Measurements from ENCODE around the gene RNASET2. TPM values are rescaled to one million over a fixed set of nuclear protein-coding genes. Genes with fewer than 3 reads are reported as not detected.
A peak's percentile ranks its signal among the peaks of the same experiment; 100 is the strongest.

Gene RNASET2
- total RNA-seq (2022) (65.2 and 70.2 TPM in 2 replicates), Bru-seq, nascent RNA (percentile 61 among the genes with signal in this experiment), BruChase-seq, experiment 1, labeled RNA remaining after a 6-hour chase (percentile 85 among the genes with signal in this experiment), BruChase-seq, experiment 2, labeled RNA remaining after a 2-hour chase (percentile 86 among the genes with signal in this experiment)
- long read RNA-seq, transcript RNASET2-210 (9 exons, 1,375 nt): major isoform, 105 of 125 reads
- long read RNA-seq, partial matches to known transcripts: 1 of 125 reads
- long read RNA-seq, other reads (novel, unspliced or antisense): 15 of 125 reads

DNA sequence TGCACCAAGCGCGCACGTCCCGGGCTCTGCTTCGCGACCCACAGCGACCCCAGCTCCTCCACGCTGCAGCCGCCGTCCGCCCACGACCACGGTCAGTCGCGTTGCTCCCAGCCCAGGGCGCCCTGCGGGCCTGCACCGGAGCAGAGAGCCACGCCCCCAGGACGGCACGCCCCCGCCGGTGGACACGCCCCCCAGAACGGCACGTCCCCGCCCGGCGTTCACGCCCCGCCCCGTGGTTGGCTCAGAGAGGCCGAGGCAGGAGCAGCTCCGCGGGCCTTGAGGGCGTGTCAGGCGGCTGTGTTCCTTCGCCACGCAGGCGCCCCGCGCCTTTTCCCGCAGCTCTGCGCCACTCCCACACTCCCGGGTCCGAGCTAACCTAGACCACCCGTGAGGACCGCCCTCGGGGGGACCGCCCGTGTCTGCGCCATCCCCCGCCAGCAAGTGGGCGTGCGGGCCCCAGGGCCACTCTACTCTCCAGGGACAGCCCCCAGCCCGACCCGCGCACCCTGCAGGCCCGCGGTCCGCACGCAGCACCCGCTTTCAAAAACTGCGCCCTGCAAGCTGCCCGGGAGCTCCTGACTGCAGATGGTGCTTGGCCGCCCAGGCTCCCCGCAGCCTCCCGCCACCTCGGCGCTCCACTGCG lies at the start of gene RNASET2:
TSS of gene RNASET2 (minus strand) at position 107 of the 643 bp plus-strand sequence. CDS start 368 bp downstream, outside the sequence.
- DNase-seq: peak; percentile 99
- intact Hi-C loops (cut with micrococcal nuclease; ENCODE audit: unreplicated experiment): loop anchor here (5.0 kb wide), 1 partner anchor 41 kb away; the partner anchor contains the start of gene CEP43
- peaks cover 50% of the 10 kb centered on the region for H3K36me3 Mint-ChIP-seq (ENCODE audit: insufficient read depth, unreplicated experiment)
- H3K4me3 Mint-ChIP-seq (ENCODE audit: low read depth, unreplicated experiment): peak within 1 kb of the TSS; percentile 89
- TF ChIP-seq, protein P1, sequence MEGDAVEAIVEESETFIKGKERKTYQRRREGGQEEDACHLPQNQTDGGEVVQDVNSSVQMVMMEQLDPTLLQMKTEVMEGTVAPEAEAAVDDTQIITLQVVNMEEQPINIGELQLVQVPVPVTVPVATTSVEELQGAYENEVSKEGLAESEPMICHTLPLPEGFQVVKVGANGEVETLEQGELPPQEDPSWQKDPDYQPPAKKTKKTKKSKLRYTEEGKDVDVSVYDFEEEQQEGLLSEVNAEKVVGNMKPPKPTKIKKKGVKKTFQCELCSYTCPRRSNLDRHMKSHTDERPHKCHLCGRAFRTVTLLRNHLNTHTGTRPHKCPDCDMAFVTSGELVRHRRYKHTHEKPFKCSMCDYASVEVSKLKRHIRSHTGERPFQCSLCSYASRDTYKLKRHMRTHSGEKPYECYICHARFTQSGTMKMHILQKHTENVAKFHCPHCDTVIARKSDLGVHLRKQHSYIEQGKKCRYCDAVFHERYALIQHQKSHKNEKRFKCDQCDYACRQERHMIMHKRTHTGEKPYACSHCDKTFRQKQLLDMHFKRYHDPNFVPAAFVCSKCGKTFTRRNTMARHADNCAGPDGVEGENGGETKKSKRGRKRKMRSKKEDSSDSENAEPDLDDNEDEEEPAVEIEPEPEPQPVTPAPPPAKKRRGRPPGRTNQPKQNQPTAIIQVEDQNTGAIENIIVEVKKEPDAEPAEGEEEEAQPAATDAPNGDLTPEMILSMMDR (IDR thresholded peaks at IDR 0.05; ENCODE audit: unreplicated experiment): no peak
- H3K27ac Mint-ChIP-seq (ENCODE audit: unreplicated experiment): peak within 1 kb of the TSS; percentile 70
- no peaks in the 10 kb centered on the region for H3K27me3 Mint-ChIP-seq (ENCODE audit: unreplicated experiment)
- CTCF ChIA-PET: interaction anchor here (1.1 to 1.2 kb wide), 2 partner anchors 33 to 415 kb away, joined by 4 read pairs; no protein-coding TSS in a partner anchor
- peaks cover 36% of the 10 kb centered on the region for H3K4me1 Mint-ChIP-seq (ENCODE audit: low read depth, unreplicated experiment)
- BruUV-seq (replicated peaks): no TSS peak
- no peaks in the 10 kb centered on the region for H3K9me3 Mint-ChIP-seq (ENCODE audit: low read depth, unreplicated experiment)

- H3K27me3 Mint-ChIP-seq (ENCODE audit: unreplicated experiment): no peaks in the 10 kb centered on the region
- peaks cover 19% of the 10 kb centered on the region for H3K36me3 Mint-ChIP-seq (ENCODE audit: insufficient read depth, unreplicated experiment)
- no TSS peak for BruUV-seq (replicated peaks)
- peaks cover 35% of the 10 kb centered on the region for H3K4me1 Mint-ChIP-seq (ENCODE audit: low read depth, unreplicated experiment)
- no peak for DNase-seq
- CTCF ChIA-PET: interaction anchor here (0.8 kb wide), 1 partner anchor 16 kb away, joined by 3 read pairs; no protein-coding TSS in a partner anchor
- intact Hi-C loops (cut with micrococcal nuclease; ENCODE audit: unreplicated experiment): no loop called here
- H3K9me3 Mint-ChIP-seq (ENCODE audit: low read depth, unreplicated experiment): no peaks in the 10 kb centered on the region
- no peak overlapping the region for H3K27ac Mint-ChIP-seq (ENCODE audit: unreplicated experiment)
- no peak overlapping the region for H3K4me3 Mint-ChIP-seq (ENCODE audit: low read depth, unreplicated experiment)
- TF ChIP-seq, protein P1 (IDR thresholded peaks at IDR 0.05; ENCODE audit: unreplicated experiment): no peak
Observed at GRCh38 chr6:167005350-167006159, 49.2 kb upstream of the RNASET2 start.

DNA sequence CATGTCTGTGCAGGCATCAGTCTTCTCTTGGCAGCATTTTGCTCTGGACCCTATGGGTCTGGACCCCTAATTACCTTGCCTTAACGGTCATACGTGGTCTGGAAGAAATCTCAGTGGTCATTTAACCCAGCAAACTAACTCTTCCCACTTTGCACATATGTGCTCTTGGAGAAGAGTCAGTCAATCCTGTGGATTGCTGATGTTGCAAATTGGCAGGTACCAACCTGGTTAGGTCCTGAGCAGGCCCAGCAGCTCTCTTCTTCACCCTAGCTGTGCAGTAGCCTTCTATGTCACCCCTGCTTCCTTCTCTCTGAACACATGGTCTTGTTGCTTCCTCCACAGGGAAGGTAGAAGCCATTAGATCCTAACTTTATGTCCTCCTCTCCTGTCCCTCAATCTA lies 44.4 kb upstream of the RNASET2 start:
- CTCF ChIA-PET: interaction anchor here (0.7 to 2.0 kb wide), 2 partner anchors 141 to 188 kb away, joined by 3 to 9 read pairs; no protein-coding TSS in a partner anchor
- H3K27ac Mint-ChIP-seq (ENCODE audit: unreplicated experiment): peak overlapping the region; percentile 17
- H3K36me3 Mint-ChIP-seq (ENCODE audit: insufficient read depth, unreplicated experiment): peaks cover 41% of the 10 kb centered on the region
- intact Hi-C loops (cut with micrococcal nuclease; ENCODE audit: unreplicated experiment): no loop called here
- no TSS peak for BruUV-seq (replicated peaks)
- H3K4me1 Mint-ChIP-seq (ENCODE audit: low read depth, unreplicated experiment): peaks cover 29% of the 10 kb centered on the region
- no peak for DNase-seq
- no peaks in the 10 kb centered on the region for H3K27me3 Mint-ChIP-seq (ENCODE audit: unreplicated experiment)
- H3K4me3 Mint-ChIP-seq (ENCODE audit: low read depth, unreplicated experiment): peak overlapping the region; percentile 67
- TF ChIP-seq, protein P1 (IDR thresholded peaks at IDR 0.05; ENCODE audit: unreplicated experiment): no peak
- no peaks in the 10 kb centered on the region for H3K9me3 Mint-ChIP-seq (ENCODE audit: low read depth, unreplicated experiment)

GRCh38 chr6:166999884-167000253 lies 43.5 kb upstream of the RNASET2 start:
- BruUV-seq (replicated peaks): no TSS peak
- Mint-ChIP-seq H3K9me3 (ENCODE audit: low read depth, unreplicated experiment) (no peaks in the 10 kb centered on the region), H3K4me3 (ENCODE audit: low read depth, unreplicated experiment) (peak overlapping the region; percentile 67), H3K27me3 (ENCODE audit: unreplicated experiment) (no peaks in the 10 kb centered on the region), H3K4me1 (ENCODE audit: low read depth, unreplicated experiment) (peaks cover 29% of the 10 kb centered on the region), H3K36me3 (ENCODE audit: insufficient read depth, unreplicated experiment) (peaks cover 41% of the 10 kb centered on the region), H3K27ac (ENCODE audit: unreplicated experiment) (peak overlapping the region; percentile 71)
- intact Hi-C loops (cut with micrococcal nuclease; ENCODE audit: unreplicated experiment): loop anchor here (5.0 kb wide), 2 partner anchors 43 to 142 kb away; partner anchors contain the start of gene RNASET2
- CTCF ChIA-PET: interaction anchor here (1.0 to 2.0 kb wide), 3 partner anchors 16 to 142 kb away, joined by 3 to 9 read pairs (median 4); no protein-coding TSS in a partner anchor
- TF ChIP-seq, protein P1 (IDR thresholded peaks at IDR 0.05; ENCODE audit: unreplicated experiment): no peak
- DNase-seq: no peak

Measured in Calu3 (cell line).